Brain microvascular endothelial cell (primary cell): ENCODE results near the gene IRX6.

ENCODE experiments used
- DNase-seq: peaks from one replicate; pipeline ENCODE4 v3.0.0-alpha.2; 2020
- H3K27ac ChIP-seq: fragments of 250-450 bp; sonication (Bioruptor Pico); 2 replicates; pipeline ENCODE4 v1.5.1; 2020; ENCODE audit warnings: mild to moderate bottlenecking, moderate library complexity
- H3K27me3 ChIP-seq: fragments of 250-450 bp; sonication (Bioruptor Pico); replicated peaks from 2 replicates; pipeline ENCODE4 v1.5.1; 2020; ENCODE audit warnings: mild to moderate bottlenecking
- H3K36me3 ChIP-seq: fragments of 250-450 bp; sonication (Bioruptor Pico); replicated peaks from 2 replicates; pipeline ENCODE4 v1.5.1; 2020; ENCODE audit warnings: mild to moderate bottlenecking
- H3K4me3 ChIP-seq: 2 replicates; pipeline ENCODE4 v1.5.1; 2011; ENCODE audit warnings: low read depth, mild to moderate bottlenecking, control low read depth, low read length, moderate library complexity
- CTCF ChIP-seq: IDR thresholded peaks from 2 replicates; pipeline ENCODE4 v1.5.1; 2011; ENCODE audit warnings: low read depth, mild to moderate bottlenecking, moderate library complexity, low read length, control low read depth, inconsistent platforms; ENCODE audit errors: missing control alignments
- in situ Hi-C: cut with HindIII; loops from 2 replicates; pipeline ENCODE4 v1.10.0; 2017; ENCODE audit warnings: low sequenced_read_pairs, low pct_ligation_motif_present

IRX6 gene

GRCh38 chr16:55297910-55298479 is 26.0 kb upstream of the IRX6 start:
- TF ChIP-seq CTCF: no peak
- peak; percentile 2 for DNase-seq
- no peak overlapping the region for H3K27ac ChIP-seq
- H3K4me3 ChIP-seq: no peak overlapping the region
- in situ Hi-C loops: no loop called here
- H3K27me3 ChIP-seq: no peaks in the 10 kb centered on the region
- no peaks in the 10 kb centered on the region for H3K36me3 ChIP-seq

GRCh38 chr16:55301385-55302008 is 22.5 kb upstream of the IRX6 start:
- Histone ChIP-seq H3K36me3 (no peaks in the 10 kb centered on the region), H3K27ac (no peak overlapping the region), H3K4me3 (no peak overlapping the region), H3K27me3 (no peaks in the 10 kb centered on the region)
- no peak for DNase-seq
- in situ Hi-C loops: no loop called here
- no peak for TF ChIP-seq CTCF

GRCh38 chr16:55302635-55303034 is 21.4 kb upstream of the IRX6 start:
- no peak overlapping the region for H3K27ac ChIP-seq
- DNase-seq: no peak
- H3K4me3 ChIP-seq: no peak overlapping the region
- H3K36me3 ChIP-seq: no peaks in the 10 kb centered on the region
- TF ChIP-seq CTCF: no peak
- in situ Hi-C loops: no loop called here
- no peaks in the 10 kb centered on the region for H3K27me3 ChIP-seq

GRCh38 chr16:55308973-55309372 is 15.0 kb upstream of the IRX6 start:
- no peaks in the 10 kb centered on the region for H3K36me3 ChIP-seq
- H3K4me3 ChIP-seq: no peak overlapping the region
- no peak overlapping the region for H3K27ac ChIP-seq
- no peaks in the 10 kb centered on the region for H3K27me3 ChIP-seq
- in situ Hi-C loops: no loop called here
- DNase-seq: no peak
- no peak for TF ChIP-seq CTCF

GRCh38 chr16:55322327-55322726 is 1.7 kb upstream of the IRX6 start:
- Histone ChIP-seq H3K4me3 (no peak overlapping the region), H3K27me3 (peaks cover 30% of the 10 kb centered on the region), H3K36me3 (no peaks in the 10 kb centered on the region), H3K27ac (no peak overlapping the region)
- no peak for TF ChIP-seq CTCF
- in situ Hi-C loops: no loop called here
- no peak for DNase-seq
